Measurements from ENCODE around the gene FLNB.

DNA sequence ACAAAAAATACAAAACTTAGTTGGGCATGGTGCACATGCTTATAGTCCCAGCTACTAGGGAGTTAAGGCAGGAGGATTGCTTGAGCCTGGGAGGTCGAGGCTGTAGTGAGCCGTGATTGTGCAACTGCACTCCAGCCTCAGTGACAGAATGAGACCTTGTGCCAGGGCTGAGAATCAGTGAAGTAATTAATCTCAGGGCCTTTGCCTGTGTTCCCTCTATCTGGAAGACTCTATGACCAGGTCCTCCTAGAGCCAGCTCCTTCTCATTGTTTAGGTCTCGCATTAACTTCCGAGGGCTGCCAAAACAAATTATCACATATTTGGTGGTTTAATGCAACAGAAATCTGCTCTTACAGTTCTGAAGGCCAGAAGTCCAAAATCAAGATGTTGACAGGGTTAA is 41.4 kb upstream of the FLNB start:
- TF ChIP-seq CTCF (conservative IDR thresholded peaks at IDR 0.05; ENCODE audit: low read length) (no peak), EZH2phosphoT487 (IDR thresholded peaks at IDR 0.05; ENCODE audit: borderline replicate concordance) (no peak)

Data from Loucy (cell line).